ENCODE measurements around the gene GABARAPL2.

The GABARAPL2 gene

GRCh38 chr16:75566040-75566757 is at the start of gene GABARAPL2:
Gene GABARAPL2, plus strand, starts transcription at chr16:75566379. Its CDS starts 108 bp downstream, at chr16:75566487.
- Histone ChIP-seq H3K9me2 (replicated peaks; ENCODE audit: insufficient read depth, low read length) (no peaks in the 10 kb centered on the region), H3K27me3 (ENCODE audit: low read length) (no peaks in the 10 kb centered on the region), H3F3A (ENCODE audit: insufficient read depth) (peaks cover 12% of the 10 kb centered on the region), H3K4me3 (ENCODE audit: insufficient read depth, low read length, poor library complexity, severe bottlenecking) (peak within 1 kb of the TSS; percentile 72), H2AFZ (ENCODE audit: low read depth, low read length, severe bottlenecking) (peak within 1 kb of the TSS; percentile 91), H3K27ac (ENCODE audit: low read depth, low read length) (peak within 1 kb of the TSS; percentile 65), H3K79me2 (ENCODE audit: insufficient read depth, low read length) (peaks cover 16% of the 10 kb centered on the region), H3K9ac (ENCODE audit: low read length) (peak within 1 kb of the TSS; percentile 86), H3K36me3 (ENCODE audit: low read length) (peaks cover 6% of the 10 kb centered on the region; the same call in 1 of the 2 replicates), H3K4me2 (ENCODE audit: low read depth, low read length, poor library complexity, severe bottlenecking) (peak within 1 kb of the TSS; percentile 67), H4K20me1 (ENCODE audit: low read depth, low read length) (no peaks in the 10 kb centered on the region), H3K9me3 (ENCODE audit: insufficient read depth, low read length) (no peaks in the 10 kb centered on the region)
- TF ChIP-seq CTCF (IDR thresholded peaks at IDR 0.05; ENCODE audit: insufficient read depth, low read length, poor library complexity, severe bottlenecking): no peak
- TF ChIP-seq EZH2phosphoT487 (conservative IDR thresholded peaks at IDR 0.05; ENCODE audit: low read length): no peak

GRCh38 chr16:75519175-75519574 is 47.0 kb upstream of the GABARAPL2 start:
- Histone ChIP-seq H3K4me3 (ENCODE audit: insufficient read depth, low read length, poor library complexity, severe bottlenecking) (no peak overlapping the region), H3K79me2 (ENCODE audit: insufficient read depth, low read length) (no peaks in the 10 kb centered on the region), H3K9ac (ENCODE audit: low read length) (no peak overlapping the region), H3K4me2 (ENCODE audit: low read depth, low read length, poor library complexity, severe bottlenecking) (no peak overlapping the region), H3F3A (ENCODE audit: insufficient read depth) (no peaks in the 10 kb centered on the region; the same call in 1 of the 2 replicates), H3K27ac (ENCODE audit: low read depth, low read length) (no peak overlapping the region), H3K9me3 (ENCODE audit: insufficient read depth, low read length) (no peaks in the 10 kb centered on the region), H4K20me1 (ENCODE audit: low read depth, low read length) (no peaks in the 10 kb centered on the region), H3K9me2 (replicated peaks; ENCODE audit: insufficient read depth, low read length) (no peaks in the 10 kb centered on the region), H3K27me3 (ENCODE audit: low read length) (no peaks in the 10 kb centered on the region), H3K36me3 (ENCODE audit: low read length) (no peaks in the 10 kb centered on the region), H2AFZ (ENCODE audit: low read depth, low read length, severe bottlenecking) (no peak overlapping the region)
- no peak for TF ChIP-seq EZH2phosphoT487 (conservative IDR thresholded peaks at IDR 0.05; ENCODE audit: low read length)
- no peak for TF ChIP-seq CTCF (IDR thresholded peaks at IDR 0.05; ENCODE audit: insufficient read depth, low read length, poor library complexity, severe bottlenecking)

- H4K20me1 ChIP-seq (ENCODE audit: low read depth, low read length): no peaks in the 10 kb centered on the region
- H3K79me2 ChIP-seq (ENCODE audit: insufficient read depth, low read length): no peaks in the 10 kb centered on the region
- H3K27ac ChIP-seq (ENCODE audit: low read depth, low read length): no peak overlapping the region
- H3F3A ChIP-seq (ENCODE audit: insufficient read depth): no peaks in the 10 kb centered on the region
- no peaks in the 10 kb centered on the region for H3K36me3 ChIP-seq (ENCODE audit: low read length)
- H3K9ac ChIP-seq (ENCODE audit: low read length): no peak overlapping the region
- H3K27me3 ChIP-seq (ENCODE audit: low read length): no peaks in the 10 kb centered on the region
- H2AFZ ChIP-seq (ENCODE audit: low read depth, low read length, severe bottlenecking): no peak overlapping the region
- no peak for TF ChIP-seq CTCF (IDR thresholded peaks at IDR 0.05; ENCODE audit: insufficient read depth, low read length, poor library complexity, severe bottlenecking)
- TF ChIP-seq EZH2phosphoT487 (conservative IDR thresholded peaks at IDR 0.05; ENCODE audit: low read length): no peak
- H3K4me2 ChIP-seq (ENCODE audit: low read depth, low read length, poor library complexity, severe bottlenecking): no peak overlapping the region
- H3K4me3 ChIP-seq (ENCODE audit: insufficient read depth, low read length, poor library complexity, severe bottlenecking): no peak overlapping the region
- no peaks in the 10 kb centered on the region for H3K9me2 ChIP-seq (replicated peaks; ENCODE audit: insufficient read depth, low read length)
- H3K9me3 ChIP-seq (ENCODE audit: insufficient read depth, low read length): no peaks in the 10 kb centered on the region
Measured at GRCh38 chr16:75526032-75526790, 40.0 kb upstream of the GABARAPL2 start.
